Vagina (tissue), 2 donors: ENCODE results near the gene DHX8. TPM values are rescaled to one million over a fixed set of nuclear protein-coding genes. Genes with fewer than 3 reads are reported as not detected.

Experiments used
- DNase-seq, 2 donors: peaks; one replicate each; pipeline ENCODE4 v3.0.0-alpha.2; 2017; ENCODE audit errors: extremely low spot score in 2 of 2
- H3K27ac ChIP-seq: fragments of 200-600 bp; sonication (generic); one replicate; pipeline ENCODE4 v1.5.1; 2019
- H3K27me3 ChIP-seq: fragments of 200-600 bp; sonication (generic); one replicate; pipeline ENCODE4 v1.5.1; 2019
- H3K36me3 ChIP-seq, 2 donors: fragments of 200-600 bp; sonication (generic); one replicate each; pipeline ENCODE4 v1.5.1; 2017 to 2019
- H3K4me1 ChIP-seq: fragments of 200-600 bp; sonication (generic); one replicate; pipeline ENCODE4 v1.5.1; 2019
- H3K4me3 ChIP-seq, 2 donors: fragments of 200-600 bp; sonication (generic); 1 replicate in 1 of 2; 2 replicates in 1 of 2; pipeline ENCODE4 v1.5.1; 2016 to 2019
- H3K9me3 ChIP-seq: fragments of 200-600 bp; sonication (generic); one replicate; pipeline ENCODE4 v1.5.1; 2019
- CTCF ChIP-seq, 3 experiments: fragments of 450-650 bp in 2 of 3; fragments of 200-600 bp in 1 of 3; sonication (generic) in 1 of 3; IDR thresholded peaks; one replicate each; pipeline ENCODE4 v1.5.1; 2017 to 2019; ENCODE audit warnings: antibody characterized with exemption in 3 of 3, mild to moderate bottlenecking in 2 of 3, moderate library complexity in 2 of 3
- POLR2A ChIP-seq, 2 donors: fragments of 450-650 bp; IDR thresholded peaks; one replicate each; pipeline ENCODE4 v1.6.1; 2017; ENCODE audit warnings: antibody characterized with exemption in 2 of 2, mild to moderate bottlenecking in 2 of 2, moderate library complexity in 2 of 2
- POLR2AphosphoS5 ChIP-seq, 2 donors: sonication (generic); formaldehyde crosslinking; IDR thresholded peaks; one replicate each; pipeline ENCODE4 v1.9.0; 2017; ENCODE audit warnings: antibody characterized with exemption in 2 of 2, mild to moderate bottlenecking in 2 of 2, low read depth in 1 of 2; ENCODE audit not compliant: insufficient read depth in 1 of 2
- intact Hi-C: fragments of 100-400 bp; cut with DNase I; formaldehyde crosslinking; loops from one replicate; pipeline ENCODE4 v1.15.1; 2023
- total RNA-seq: library from RNA; depleted of rRNA; stranded (reverse); fragments of >200 nt; gene quantifications from one replicate; pipeline ENCODE4 v1.2.3, GENCODE V29; 2016

Gene DHX8
- total RNA-seq, 1 donor from 2014 or later, result 32.7 TPM

- Histone ChIP-seq H3K27ac (no peak overlapping the region), H3K36me3 (no peaks in the 10 kb centered on the region), H3K4me3 (no peak overlapping the region), H3K4me1 (peaks cover 26% of the 10 kb centered on the region), H3K27me3 (no peaks in the 10 kb centered on the region), H3K9me3 (no peaks in the 10 kb centered on the region)
- no peak for DNase-seq
- intact Hi-C loops, result loop anchor here (10.0 kb wide), 1 partner anchor 58 kb away; no protein-coding TSS in a partner anchor
- TF ChIP-seq POLR2AphosphoS5 (IDR thresholded peaks at IDR 0.05; ENCODE audit: insufficient read depth in 1 of 2, low read depth in 1 of 2), result no peak
- no peak for TF ChIP-seq CTCF (IDR thresholded peaks at IDR 0.05)
- TF ChIP-seq POLR2A (IDR thresholded peaks at IDR 0.05), result no peak
Measured at GRCh38 chr17:43463241-43463640, 20.5 kb upstream of the DHX8 start.

GRCh38 chr17:43464046-43464445 is 19.7 kb upstream of the DHX8 start:
- TF ChIP-seq POLR2AphosphoS5 (IDR thresholded peaks at IDR 0.05; ENCODE audit: insufficient read depth in 1 of 2, low read depth in 1 of 2) (no peak), POLR2A (IDR thresholded peaks at IDR 0.05) (no peak), CTCF (IDR thresholded peaks at IDR 0.05) (no peak)
- no peak for DNase-seq
- Histone ChIP-seq H3K36me3 (no peaks in the 10 kb centered on the region), H3K27me3 (no peaks in the 10 kb centered on the region), H3K4me3 (no peak overlapping the region), H3K27ac (no peak overlapping the region), H3K9me3 (no peaks in the 10 kb centered on the region), H3K4me1 (peaks cover 26% of the 10 kb centered on the region)
- intact Hi-C loops, result loop anchor here (10.0 kb wide), 1 partner anchor 59 kb away; no protein-coding TSS in a partner anchor

DNA sequence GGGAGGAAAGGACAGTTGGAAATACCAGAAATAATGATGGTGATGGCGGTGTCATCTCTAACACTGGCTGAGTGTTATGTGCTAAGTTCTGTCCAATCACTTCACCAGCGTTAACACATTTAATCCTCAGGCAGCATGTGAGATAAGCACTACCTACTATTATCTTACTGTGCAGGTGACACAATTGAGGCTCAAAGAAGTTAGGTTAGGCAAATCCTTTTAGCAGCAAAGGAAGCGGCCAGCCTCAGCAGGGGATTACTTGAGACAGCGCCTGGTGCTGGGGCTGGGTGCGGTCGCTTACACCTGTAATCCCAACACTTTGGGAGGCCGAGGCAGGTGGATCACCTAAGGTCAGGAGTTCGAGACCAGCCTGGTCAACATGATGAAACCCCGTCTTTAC is 18.7 kb upstream of the DHX8 start:
- TF ChIP-seq CTCF (IDR thresholded peaks at IDR 0.05) (no peak), POLR2AphosphoS5 (IDR thresholded peaks at IDR 0.05; ENCODE audit: insufficient read depth in 1 of 2, low read depth in 1 of 2) (no peak)
- Histone ChIP-seq H3K4me3 (no peak overlapping the region), H3K27ac (no peak overlapping the region), H3K27me3 (no peaks in the 10 kb centered on the region), H3K9me3 (no peaks in the 10 kb centered on the region), H3K36me3 (no peaks in the 10 kb centered on the region), H3K4me1 (peaks cover 24% of the 10 kb centered on the region)
- intact Hi-C loops, result loop anchor here (10.0 kb wide), 1 partner anchor 60 kb away; no protein-coding TSS in a partner anchor
- no peak for DNase-seq

- intact Hi-C loops, result loop anchor here (10.0 kb wide), 1 partner anchor 63 kb away; no protein-coding TSS in a partner anchor
- H3K27ac ChIP-seq, result peak overlapping the region; percentile 76
- H3K36me3 ChIP-seq, result no peaks in the 10 kb centered on the region
- peaks cover 24% of the 10 kb centered on the region for H3K4me1 ChIP-seq
- no peaks in the 10 kb centered on the region for H3K9me3 ChIP-seq
- no peak for TF ChIP-seq POLR2A (IDR thresholded peaks at IDR 0.05)
- no peak for TF ChIP-seq POLR2AphosphoS5 (IDR thresholded peaks at IDR 0.05; ENCODE audit: insufficient read depth in 1 of 2, low read depth in 1 of 2)
- no peaks in the 10 kb centered on the region for H3K27me3 ChIP-seq
- no peak for DNase-seq
- no peak overlapping the region for H3K4me3 ChIP-seq
Measured at GRCh38 chr17:43467981-43468581, 15.7 kb upstream of the DHX8 start.

DNA sequence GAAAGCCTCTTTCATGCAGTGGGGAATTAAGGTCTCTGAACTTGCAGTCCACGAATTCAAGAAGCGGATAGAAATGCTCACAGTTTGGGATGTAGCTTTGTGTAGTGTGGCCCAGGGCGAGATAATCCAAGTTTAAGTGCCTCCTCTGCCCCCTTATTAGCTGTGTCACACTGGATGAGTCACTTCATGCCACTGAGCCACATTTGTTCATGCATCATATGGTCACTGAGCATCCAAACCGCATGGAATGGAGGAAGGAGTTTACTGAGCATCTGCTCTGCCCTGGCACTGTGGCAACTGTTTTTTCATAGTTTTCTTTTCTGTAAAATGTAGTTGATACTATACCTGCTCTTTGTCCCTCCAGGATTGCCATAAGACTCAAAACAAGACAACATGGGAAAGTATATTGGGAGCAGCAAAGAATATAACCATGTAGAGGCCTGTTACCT is 15.1 kb upstream of the DHX8 start:
- DNase-seq, result no peak

More for the DNA sequence above, 15.1 kb upstream of the DHX8 start:
- Histone ChIP-seq H3K27ac (peak overlapping the region; percentile 76), H3K4me3 (no peak overlapping the region), H3K9me3 (no peaks in the 10 kb centered on the region), H3K4me1 (peaks cover 24% of the 10 kb centered on the region), H3K36me3 (no peaks in the 10 kb centered on the region), H3K27me3 (no peaks in the 10 kb centered on the region)
- intact Hi-C loops, result loop anchor here (10.0 kb wide), 1 partner anchor 64 kb away; no protein-coding TSS in a partner anchor
- no peak for TF ChIP-seq CTCF (IDR thresholded peaks at IDR 0.05)
- no peak for TF ChIP-seq POLR2AphosphoS5 (IDR thresholded peaks at IDR 0.05; ENCODE audit: insufficient read depth in 1 of 2, low read depth in 1 of 2)
- no peak for TF ChIP-seq POLR2A (IDR thresholded peaks at IDR 0.05)
